Glutamatergic neuron (in vitro differentiated cells): ENCODE data around the gene TAF13. TPM values are rescaled to one million over a fixed set of nuclear protein-coding genes. Genes with fewer than 3 reads are reported as not detected.
"Not testable (repeated sequence)": the region's sequence is repeated elsewhere in the genome, so short reads cannot be mapped to it uniquely, and the experiment has no call there.

Source experiments
- DNase-seq: peaks from one replicate; pipeline ENCODE4 v3.0.0; 2022
- H3K27ac Mint-ChIP-seq: one replicate; pipeline ENCODE4 v1.8.0; 2020; ENCODE audit warnings: mild to moderate bottlenecking, mixed read lengths, inconsistent platforms; ENCODE audit not compliant: unreplicated experiment
- H3K27me3 Mint-ChIP-seq: one replicate; pipeline ENCODE4 v1.8.0; 2020; ENCODE audit warnings: mild to moderate bottlenecking, moderate library complexity, mixed read lengths, inconsistent platforms; ENCODE audit not compliant: unreplicated experiment
- H3K36me3 Mint-ChIP-seq: one replicate; pipeline ENCODE4 v1.8.0; 2020; ENCODE audit warnings: mild to moderate bottlenecking, mixed read lengths, inconsistent platforms; ENCODE audit not compliant: unreplicated experiment
- H3K4me1 Mint-ChIP-seq: one replicate; pipeline ENCODE4 v1.8.0; 2020; ENCODE audit warnings: mild to moderate bottlenecking, low read depth, mixed read lengths, inconsistent platforms; ENCODE audit not compliant: unreplicated experiment
- H3K4me3 Mint-ChIP-seq: one replicate; pipeline ENCODE4 v1.8.0; 2020; ENCODE audit warnings: mild to moderate bottlenecking, mixed read lengths, inconsistent platforms; ENCODE audit not compliant: unreplicated experiment
- H3K9me3 Mint-ChIP-seq: one replicate; pipeline ENCODE4 v1.8.0; 2020; ENCODE audit warnings: mild to moderate bottlenecking, moderate library complexity, mixed read lengths, inconsistent platforms; ENCODE audit not compliant: unreplicated experiment
- total RNA-seq: library from RNA; stranded (reverse); fragmentation: NEBNext Ultra II Directional; extraction: Animal tissue kit (Norgen Biotek cat#: 25700); gene quantifications from one replicate; pipeline ENCODE4 v1.2.1, GENCODE V29; 2021; ENCODE audit not compliant: unreplicated experiment
- TF ChIP-seq, protein P1 (sequence below): fragments of 200-600 bp; sonication (generic); IDR thresholded peaks from one replicate; pipeline ENCODE4 v1.5.0; 2021; ENCODE audit not compliant: partially characterized antibody, unreplicated experiment

Gene TAF13
- total RNA-seq, 1 donor from 2014 or later = 66.0 TPM

GRCh38 chr1:109025694-109026093, 50.1 kb downstream of the TAF13 start:
- H3K4me1 Mint-ChIP-seq = peaks cover 3% of the 10 kb centered on the region
- H3K27me3 Mint-ChIP-seq = peaks cover 1% of the 10 kb centered on the region
- no peak overlapping the region for H3K4me3 Mint-ChIP-seq
- no peaks in the 10 kb centered on the region for H3K36me3 Mint-ChIP-seq
- no peak overlapping the region for H3K27ac Mint-ChIP-seq
- peaks cover 2% of the 10 kb centered on the region for H3K9me3 Mint-ChIP-seq
- no peak for DNase-seq
- TF ChIP-seq, protein P1, sequence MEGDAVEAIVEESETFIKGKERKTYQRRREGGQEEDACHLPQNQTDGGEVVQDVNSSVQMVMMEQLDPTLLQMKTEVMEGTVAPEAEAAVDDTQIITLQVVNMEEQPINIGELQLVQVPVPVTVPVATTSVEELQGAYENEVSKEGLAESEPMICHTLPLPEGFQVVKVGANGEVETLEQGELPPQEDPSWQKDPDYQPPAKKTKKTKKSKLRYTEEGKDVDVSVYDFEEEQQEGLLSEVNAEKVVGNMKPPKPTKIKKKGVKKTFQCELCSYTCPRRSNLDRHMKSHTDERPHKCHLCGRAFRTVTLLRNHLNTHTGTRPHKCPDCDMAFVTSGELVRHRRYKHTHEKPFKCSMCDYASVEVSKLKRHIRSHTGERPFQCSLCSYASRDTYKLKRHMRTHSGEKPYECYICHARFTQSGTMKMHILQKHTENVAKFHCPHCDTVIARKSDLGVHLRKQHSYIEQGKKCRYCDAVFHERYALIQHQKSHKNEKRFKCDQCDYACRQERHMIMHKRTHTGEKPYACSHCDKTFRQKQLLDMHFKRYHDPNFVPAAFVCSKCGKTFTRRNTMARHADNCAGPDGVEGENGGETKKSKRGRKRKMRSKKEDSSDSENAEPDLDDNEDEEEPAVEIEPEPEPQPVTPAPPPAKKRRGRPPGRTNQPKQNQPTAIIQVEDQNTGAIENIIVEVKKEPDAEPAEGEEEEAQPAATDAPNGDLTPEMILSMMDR = no peak

DNA sequence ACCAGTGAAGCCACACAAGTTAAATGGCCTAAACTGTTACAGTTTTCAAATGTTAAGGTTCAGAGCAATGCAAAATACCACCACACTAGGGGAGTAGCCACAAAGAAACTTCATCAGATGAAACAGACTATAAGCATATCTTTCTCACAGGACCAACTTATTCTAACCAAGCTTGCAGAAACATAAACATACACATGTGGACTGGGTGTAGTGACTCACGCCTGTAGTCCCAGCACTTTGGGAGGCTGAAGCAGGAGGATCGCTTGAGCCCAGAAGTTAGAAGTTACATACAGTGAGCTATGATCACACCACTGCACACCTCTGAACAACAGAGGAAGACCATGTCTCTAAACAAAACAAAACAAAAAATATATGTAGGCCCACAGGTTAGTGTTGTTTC, 51.2 kb downstream of the TAF13 start:
- Mint-ChIP-seq H3K27me3 (peaks cover 1% of the 10 kb centered on the region), H3K36me3 (peaks cover 1% of the 10 kb centered on the region), H3K4me1 (no peaks in the 10 kb centered on the region), H3K27ac (no peak overlapping the region), H3K4me3 (no peak overlapping the region), H3K9me3 (peaks cover 3% of the 10 kb centered on the region)
- TF ChIP-seq, protein P1 = no peak
- no peak for DNase-seq

DNA sequence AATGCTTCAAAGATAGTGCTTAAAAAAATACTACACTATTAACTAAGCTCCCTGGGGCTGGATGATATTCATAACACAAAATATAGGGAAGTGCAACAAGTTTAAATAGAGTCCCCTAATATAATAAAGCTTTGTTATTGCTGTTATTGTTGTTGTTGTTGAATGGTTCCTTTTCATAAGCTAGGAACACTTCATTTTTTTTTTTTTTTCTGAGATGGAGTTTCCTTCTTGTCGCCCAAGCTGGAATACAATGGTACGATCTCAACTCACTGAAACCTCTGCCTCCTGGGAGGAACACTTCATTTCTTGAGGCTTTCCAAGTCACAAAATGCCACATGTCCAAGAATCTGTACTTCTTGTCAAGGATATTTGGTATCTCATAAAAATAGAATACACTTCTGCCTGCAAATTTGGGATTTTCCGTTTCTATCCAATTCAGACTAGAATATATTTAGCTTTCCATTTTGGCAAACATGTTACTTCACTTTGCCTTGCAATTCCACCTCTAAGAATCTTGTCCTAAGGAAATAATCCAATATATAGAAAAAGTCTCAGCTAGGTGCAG, 55.0 kb downstream of the TAF13 start:
- Mint-ChIP-seq H3K36me3 (peaks cover 14% of the 10 kb centered on the region), H3K4me1 (no peaks in the 10 kb centered on the region), H3K27ac (no peak overlapping the region), H3K9me3 (peaks cover 4% of the 10 kb centered on the region), H3K27me3 (peaks cover 1% of the 10 kb centered on the region), H3K4me3 (no peak overlapping the region)
- DNase-seq = no peak
- TF ChIP-seq, protein P1 = no peak

DNA sequence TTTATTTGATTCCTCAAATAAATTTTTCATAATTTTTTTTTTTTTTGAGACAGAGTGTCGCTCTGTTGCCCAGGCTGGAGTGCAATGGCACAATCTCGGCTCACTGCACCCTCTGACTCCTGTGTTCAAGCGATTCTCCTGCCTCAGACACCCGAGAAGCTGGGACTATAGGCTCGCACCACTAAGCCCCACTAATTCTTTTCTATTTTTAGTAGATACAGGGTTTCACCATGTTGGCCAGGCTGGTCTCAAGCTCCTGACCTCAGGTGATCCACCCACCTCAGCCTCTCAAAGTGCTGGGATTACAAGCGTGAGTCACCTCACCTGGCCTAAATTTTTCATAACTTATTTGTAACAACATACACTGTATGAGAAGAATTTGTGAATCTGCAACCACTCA, 58.1 kb downstream of the TAF13 start:
- not testable (repeated sequence) for H3K27me3 Mint-ChIP-seq, H3K9me3 Mint-ChIP-seq, H3K27ac Mint-ChIP-seq, DNase-seq, H3K4me3 Mint-ChIP-seq, H3K4me1 Mint-ChIP-seq
- peaks cover 14% of the 10 kb centered on the region for H3K36me3 Mint-ChIP-seq

DNA sequence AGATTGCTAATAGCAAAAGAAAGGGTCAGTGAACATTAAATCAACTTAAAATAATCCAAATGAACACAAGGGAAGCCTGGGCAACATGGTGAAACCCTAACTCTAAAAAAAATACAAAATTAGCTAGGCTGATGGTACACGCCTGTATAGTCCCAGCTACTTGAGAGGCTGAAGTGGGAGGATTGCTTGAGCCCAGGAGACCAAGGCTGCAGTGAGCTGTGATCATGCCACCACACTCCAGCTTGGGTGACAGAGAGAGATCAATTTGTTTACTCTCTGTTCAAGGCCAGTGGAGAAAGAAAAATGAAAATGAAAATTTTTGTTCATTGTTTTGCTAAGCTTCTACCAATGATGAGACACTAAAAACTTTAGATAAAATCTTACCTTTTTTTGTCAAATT, 58.7 kb downstream of the TAF13 start:
- peaks cover 14% of the 10 kb centered on the region for H3K36me3 Mint-ChIP-seq
- H3K4me1 Mint-ChIP-seq = no peaks in the 10 kb centered on the region
- peaks cover 2% of the 10 kb centered on the region for H3K9me3 Mint-ChIP-seq
- no peak for DNase-seq
- no peaks in the 10 kb centered on the region for H3K27me3 Mint-ChIP-seq
- no peak overlapping the region for H3K4me3 Mint-ChIP-seq
- H3K27ac Mint-ChIP-seq = no peak overlapping the region
- TF ChIP-seq, protein P1 = no peak

Other genes starting within 250 kb of the TAF13 start
- gene AKNAD1, start 218.9 kb downstream of the TAF13 start, total RNA-seq = not detected
- 14.4 TPM for gene GPSM2, start 199.0 kb downstream of the TAF13 start, total RNA-seq
- gene CLCC1, start 112.5 kb downstream of the TAF13 start, total RNA-seq = 26.4 TPM
- 128 TPM for gene WDR47, start 33.9 kb downstream of the TAF13 start, total RNA-seq
- gene TMEM167B, start 14.8 kb upstream of the TAF13 start, total RNA-seq = 30.8 TPM
- 1.5 TPM for gene ELAPOR1, start 38.1 kb upstream of the TAF13 start, total RNA-seq
- gene SARS1, start 137.9 kb upstream of the TAF13 start, total RNA-seq = 555 TPM
- 181 TPM for gene CELSR2, start 173.5 kb upstream of the TAF13 start, total RNA-seq
- 13.9 TPM for gene PSRC1, start 207.1 kb upstream of the TAF13 start, total RNA-seq
- gene MYBPHL, start 231.0 kb upstream of the TAF13 start, total RNA-seq = 0.64 TPM